Measurements from ENCODE around the gene AP3D1.
"Not testable (repeated sequence)": the region's sequence is repeated elsewhere in the genome, so short reads cannot be mapped to it uniquely, and the experiment has no call there.

AP3D1 gene

DNA sequence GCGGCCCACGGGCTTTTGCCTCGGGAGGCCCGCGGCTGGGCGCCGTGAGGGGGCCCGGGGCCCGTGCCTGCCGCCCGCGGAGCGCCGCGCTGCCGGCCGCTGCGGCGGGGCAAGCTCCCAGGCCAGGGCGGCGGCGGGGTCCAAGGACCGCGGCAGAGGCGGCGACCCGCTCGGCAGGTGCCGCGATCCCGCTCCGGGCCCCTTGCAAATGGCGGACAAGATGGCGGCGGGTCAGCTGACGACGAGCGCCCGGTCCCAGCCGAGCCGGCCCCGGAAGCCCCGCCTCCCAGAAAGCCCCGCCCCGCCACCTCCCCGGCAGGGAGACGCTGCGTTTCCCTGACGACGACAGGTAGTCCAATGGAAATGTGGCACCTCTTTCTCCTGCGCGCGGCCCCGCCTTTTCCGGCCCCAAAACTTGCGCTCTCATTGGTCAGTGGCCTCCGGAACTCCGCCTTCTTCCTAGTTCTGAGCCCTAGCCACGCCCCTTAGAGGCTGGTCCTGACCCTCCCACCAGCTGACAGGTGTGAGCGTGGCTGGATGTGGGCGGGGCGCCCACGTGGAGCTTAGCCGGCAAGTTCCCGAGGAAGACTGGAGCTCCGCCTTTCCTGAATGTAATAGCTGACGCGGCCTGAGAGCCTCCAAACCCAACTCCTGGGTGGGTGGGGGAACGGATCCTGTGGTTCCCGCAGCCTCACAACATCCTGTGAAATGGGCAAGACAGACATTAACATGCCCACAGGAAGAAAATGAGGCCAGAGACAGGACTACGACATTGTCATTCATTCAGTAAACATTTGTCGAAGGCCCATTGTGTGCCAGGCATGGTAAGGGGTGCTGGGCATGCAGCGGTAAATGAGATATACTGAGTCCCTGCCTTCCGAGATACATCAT, at the start of gene AP3D1:
Gene AP3D1, minus strand, starts transcription at position 228 of the 891 bp plus-strand sequence. CDS start 232 bp downstream, outside the sequence.
- peak; percentile 64 for FAIRE-seq

DNA sequence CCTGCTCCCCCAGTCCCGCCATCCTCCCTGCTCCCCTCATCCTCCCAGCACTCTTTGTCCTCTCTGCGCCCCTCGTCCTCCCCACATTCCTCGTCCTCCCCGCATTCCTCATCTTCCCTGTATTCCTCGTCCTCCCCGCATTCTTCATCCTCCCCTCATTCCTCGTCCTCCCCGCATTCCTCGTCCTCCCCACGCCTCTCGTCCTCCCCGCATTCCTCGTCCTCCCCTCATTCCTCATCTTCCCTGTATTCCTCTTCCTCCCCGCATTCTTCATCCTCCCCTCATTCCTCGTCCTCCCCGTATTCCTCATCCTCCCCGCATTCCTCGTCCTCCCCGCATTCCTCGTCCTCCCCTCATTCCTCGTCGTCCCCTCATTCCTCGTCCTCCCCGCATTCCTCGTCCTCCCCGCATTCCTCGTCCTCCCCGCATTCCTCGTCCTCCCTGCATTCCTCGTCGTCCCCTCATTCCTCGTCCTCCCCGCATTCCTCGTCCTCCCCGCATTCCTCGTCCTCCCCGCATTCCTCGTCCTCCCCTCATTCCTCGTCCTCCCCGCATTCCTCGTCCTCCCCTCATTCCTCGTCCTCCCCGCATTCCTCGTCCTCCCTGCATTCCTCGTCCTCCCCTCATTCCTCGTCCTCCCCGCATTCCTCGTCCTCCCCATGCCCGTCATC, 49.4 kb upstream of the AP3D1 start:
- FAIRE-seq = not testable (repeated sequence)

DNA sequence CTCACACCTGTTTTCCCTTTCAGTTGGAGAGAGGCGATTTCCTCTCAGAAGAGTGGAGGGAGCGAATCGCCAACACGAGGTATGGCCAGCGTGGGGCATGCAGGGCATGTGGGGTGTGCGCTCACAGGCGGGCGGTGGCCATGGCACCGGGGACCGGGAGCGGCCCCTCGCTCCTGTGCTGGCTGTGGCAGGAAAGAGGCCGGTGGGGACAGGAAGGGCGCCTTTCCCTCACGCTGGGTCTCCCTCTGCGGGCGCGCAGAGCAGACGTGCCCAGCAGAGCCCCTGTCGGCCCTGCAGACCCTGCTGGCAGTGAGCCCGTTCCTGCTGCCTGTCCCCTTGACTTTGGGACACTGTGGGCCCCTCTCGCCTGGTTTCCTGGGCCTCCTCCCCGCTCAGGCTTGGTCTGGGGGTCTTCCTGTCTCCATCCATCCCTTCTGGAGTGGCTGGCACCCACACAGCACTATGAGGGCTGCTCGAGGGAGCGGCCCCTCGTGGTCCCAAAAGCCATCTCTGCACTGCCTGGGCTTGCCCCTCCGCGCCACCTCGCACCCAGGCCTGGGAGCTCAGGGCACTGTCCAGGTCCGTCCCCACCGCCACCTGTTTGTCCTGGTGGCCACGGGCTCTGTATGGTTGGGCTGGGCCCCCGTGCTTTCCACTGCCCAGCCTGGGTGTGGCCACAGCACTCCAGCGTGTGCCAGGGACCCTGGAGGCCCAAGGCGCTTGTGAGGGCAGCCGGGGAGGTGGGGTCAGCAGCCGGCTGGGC, 48.7 kb upstream of the AP3D1 start:
- FAIRE-seq = no peak

DNA sequence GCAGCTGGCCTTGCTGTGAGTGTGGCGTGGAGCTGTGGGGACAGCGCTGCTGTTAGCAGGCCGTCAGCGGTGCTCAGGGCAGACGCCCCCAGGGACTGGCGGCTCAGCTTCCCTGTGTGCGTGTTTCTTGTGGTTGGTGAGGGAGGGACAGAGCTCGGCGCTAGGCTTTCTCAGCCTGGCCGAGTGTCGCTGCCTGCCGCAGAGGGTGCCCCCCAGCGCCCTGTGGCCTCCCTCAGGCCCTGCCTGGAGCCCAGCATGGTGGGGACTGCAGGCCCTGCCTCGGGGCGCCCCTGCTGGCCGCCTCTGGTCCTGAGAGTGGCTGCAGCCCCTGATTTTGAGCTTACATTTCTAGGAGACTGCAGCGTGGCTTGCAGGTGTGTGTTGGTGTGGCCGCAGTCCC, 47.8 kb upstream of the AP3D1 start:
- no peak for FAIRE-seq

DNA sequence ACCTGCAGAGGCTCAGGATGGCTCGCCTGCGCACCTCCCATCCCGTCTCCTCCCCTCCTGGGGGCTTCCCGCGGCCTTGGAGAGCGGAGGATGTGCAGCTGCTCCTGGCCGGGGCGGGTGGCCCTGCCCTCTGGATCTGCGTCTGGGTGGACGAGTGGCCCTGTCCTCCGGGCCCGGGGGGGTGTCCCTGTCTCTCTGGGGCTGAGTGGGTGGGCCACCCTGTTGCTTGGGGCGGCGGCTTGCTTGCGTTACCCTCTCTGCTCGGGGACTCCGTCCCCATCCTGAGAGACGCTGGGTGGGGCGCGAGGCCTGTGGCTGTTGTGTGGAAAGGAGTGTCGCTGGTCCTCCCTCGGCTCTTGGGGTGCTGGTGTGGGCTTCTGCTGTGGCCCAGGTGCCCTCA, 47.0 kb upstream of the AP3D1 start:
- no peak for FAIRE-seq

DNA sequence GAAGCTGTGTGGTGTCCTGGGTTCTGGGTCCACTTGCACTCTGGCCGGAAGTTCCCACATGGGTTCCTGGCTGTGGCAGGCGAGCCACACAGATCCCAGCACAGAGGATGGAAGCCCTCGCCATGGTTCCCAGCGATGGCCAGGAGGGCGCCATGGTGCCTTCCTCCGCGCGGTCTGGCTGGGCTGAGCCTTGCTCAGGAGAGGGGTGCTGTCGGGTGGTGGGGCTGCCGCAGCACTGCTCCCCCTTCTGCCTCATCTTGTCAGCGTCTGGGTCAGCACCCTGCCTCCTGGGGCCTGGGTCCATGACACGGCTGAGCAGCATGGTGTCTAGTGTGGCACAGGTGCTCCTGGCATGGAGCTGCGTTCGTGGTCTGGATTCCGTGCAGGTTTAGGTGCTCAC, 45.9 kb upstream of the AP3D1 start:
- no peak for FAIRE-seq

DNA sequence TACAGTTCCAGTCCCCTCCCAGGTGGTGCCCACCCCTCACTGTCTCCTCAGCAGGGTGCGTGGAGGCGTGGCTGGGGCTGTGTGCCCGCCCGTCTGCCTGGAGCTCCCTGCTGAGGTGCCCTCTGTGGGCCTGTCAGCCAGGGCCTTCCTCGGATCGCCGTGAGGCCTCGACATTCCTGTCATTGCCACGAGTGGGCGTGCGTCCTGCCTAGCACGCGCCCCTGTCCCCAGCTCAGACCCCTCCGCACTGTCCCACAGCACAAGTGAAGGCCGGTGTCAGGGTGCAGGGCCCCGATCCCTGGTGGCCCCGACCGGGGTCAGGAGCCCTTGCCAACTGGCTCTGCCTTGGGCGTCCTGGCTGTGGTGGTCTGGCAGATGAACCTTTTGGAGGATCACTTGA, 44.5 kb upstream of the AP3D1 start:
- FAIRE-seq = no peak

DNA sequence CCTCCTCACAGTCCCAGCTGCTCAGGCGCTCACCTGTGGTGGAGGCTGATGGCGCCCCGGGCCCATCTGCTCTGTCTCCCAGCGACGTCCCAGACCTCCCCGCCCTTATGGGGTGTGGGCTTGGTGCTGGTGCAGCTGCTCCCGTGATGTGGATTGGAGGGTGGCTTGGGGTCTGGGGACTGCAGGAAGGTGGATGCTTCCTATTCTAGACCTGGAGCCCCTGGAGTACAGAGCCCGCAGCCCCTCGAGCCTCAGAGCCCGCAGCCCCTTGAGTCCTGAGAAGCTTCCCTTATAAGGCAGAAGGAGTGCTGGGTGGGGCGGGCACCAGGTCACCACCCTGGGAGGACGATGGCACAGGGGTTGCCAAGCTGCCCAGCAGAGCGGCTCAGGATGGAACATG, 44.0 kb upstream of the AP3D1 start:
- no peak for FAIRE-seq

DNA sequence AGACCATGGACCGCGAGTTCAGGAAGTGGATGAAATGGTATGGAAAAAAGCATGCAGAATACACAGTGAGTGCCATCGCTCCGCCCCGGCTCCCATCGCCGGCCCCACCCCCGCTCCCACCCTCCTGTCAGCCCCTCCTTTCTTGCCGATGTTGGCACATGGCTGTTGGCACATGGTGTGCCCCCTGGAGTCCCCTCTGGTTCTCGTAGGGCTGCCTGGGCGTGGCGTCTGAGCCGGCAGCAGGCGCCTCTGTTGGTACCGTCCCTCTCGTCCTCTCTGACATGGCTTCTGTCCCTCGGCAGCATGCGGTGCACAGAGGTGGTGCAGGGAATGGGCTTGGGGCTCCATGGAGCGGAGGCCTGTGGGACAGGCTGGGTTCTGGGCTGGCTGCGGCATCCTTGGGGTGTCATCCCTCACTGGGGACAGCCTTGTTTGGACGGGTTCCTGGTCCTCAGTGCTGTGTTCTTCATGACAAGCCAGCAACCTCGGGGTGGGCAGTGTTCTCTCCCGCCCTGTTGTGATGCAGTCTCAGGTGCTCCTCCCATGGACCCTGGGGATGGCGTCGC, 43.2 kb upstream of the AP3D1 start:
- FAIRE-seq = no peak

DNA sequence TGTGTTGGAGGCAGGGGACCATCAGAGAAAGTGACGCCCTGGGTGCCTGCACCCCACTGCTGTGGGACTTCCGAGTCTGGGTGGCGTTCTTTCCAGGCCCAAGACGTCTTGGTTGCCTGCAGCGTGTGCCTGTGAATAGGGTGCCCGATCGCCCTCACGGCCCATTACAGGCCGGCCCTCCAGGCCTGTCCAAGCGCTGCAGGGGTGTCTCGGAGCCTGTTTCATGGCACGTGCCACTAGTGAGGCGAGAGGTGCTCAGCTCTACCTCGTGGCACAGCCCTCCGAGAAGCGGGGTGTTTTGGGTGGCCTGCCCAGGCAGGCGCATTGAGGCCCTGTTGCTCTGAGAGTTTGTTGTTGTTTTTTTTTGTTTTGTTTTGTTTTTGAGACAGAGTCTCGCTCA, 42.4 kb upstream of the AP3D1 start:
- FAIRE-seq = no peak

DNA sequence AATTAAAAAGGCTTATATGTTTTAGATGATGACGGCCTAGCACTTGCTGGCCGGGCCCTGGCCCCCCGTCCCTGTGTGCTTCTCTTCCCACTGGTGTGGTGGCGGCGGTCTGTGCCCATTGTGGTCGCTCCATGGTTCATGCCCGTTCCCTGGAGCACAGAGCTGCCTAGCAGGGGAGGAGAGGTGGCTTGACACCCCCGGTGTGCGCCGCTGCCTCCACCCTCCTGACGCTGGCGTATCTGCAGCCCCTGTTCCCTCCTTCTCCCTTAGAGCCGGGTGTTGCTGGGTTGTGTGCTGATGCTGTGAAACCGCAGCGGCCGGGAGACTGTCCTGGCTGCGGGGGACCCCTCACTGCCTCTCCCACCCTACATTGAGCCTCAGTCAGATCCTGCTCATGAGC, 41.5 kb upstream of the AP3D1 start:
- no peak for FAIRE-seq

DNA sequence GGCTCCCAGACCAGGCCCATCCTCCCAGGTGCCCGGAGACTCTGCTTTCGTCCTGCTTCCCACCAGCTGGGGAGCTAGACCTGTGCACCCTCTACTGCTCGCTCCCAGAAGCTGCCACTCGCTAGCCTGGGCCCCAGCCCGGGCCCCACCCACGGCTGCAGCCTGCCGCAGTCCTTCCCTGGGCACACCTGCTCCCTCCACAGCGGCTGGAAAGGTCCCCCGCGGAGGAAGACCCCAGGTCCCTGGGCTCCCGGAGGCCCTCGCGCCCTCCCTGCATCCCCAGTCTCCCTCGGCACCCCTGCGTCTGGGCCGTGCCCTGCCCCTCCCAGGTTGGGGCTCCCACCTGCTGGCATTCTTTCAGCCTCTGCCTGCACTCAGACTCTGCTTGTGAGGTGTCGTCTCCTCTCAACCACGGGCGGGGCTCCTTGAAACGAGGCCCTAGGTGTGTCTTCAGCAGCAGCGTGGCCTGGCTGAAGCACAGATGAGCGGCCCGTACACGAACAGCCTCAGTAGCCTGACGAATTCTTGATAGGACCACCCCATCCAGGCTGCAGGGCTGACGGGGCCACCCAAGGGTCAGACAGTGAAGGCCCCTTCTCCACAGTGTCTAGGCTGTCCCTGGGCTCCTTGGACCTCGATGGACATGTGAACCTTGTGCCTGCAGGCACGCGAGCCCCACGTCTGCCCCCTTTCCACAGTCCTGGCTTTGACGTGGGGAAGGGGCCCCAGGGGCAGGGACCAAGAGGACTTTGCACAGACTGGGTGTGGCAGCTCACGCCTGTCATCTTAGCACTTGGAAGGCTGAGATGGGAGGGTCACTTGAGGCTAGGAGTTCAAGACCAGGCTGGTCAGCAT, 40.3 kb upstream of the AP3D1 start:
- no peak for FAIRE-seq

DNA sequence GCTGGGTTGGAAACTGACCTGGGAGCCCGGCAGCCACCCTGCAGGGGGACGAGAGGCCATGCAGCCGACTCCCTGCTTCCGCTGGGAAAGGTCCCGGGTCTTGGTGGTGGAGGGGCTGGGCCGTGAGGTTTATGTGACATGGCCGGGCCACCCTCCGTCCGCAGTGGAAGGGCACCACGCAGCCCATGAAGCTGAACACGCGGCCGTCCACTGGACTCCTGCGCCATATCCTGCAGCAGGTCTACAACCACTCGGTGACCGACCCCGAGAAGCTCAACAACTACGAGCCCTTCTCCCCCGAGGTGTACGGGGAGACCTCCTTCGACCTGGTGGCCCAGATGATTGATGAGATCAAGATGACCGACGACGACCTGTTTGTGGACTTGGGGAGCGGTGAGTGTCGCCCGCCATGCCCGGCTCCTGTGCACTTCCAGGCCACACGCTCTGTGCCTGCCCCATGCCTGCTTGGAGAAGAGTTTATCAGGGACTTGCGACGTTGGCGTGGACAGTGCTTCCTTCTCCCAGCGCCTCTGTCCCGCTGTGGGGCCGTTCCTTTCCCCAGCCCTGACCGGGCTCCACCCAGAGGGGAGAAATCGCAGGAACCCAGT, 39.6 kb upstream of the AP3D1 start:
- no peak for FAIRE-seq

DNA sequence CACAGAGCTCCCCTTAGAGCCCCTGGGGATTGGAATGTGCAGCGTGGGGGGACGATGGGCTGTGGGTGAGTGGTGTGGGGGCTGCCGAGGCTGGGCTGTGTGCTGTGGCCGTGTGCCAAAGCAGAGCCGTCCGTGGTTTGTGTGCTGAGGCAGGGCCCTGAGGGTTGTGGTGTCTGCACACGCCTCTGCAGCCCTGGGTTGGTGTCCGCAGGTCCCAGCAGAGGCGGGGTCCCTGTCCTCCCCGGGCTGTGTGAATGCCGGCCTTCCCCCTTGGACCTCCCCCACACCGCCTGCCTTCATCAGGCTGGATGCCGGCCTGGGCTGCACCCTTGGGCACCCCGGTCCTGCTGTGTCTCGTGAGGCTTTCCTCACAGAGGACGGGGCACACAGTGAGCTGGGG, 38.5 kb upstream of the AP3D1 start:
- FAIRE-seq = no peak

DNA sequence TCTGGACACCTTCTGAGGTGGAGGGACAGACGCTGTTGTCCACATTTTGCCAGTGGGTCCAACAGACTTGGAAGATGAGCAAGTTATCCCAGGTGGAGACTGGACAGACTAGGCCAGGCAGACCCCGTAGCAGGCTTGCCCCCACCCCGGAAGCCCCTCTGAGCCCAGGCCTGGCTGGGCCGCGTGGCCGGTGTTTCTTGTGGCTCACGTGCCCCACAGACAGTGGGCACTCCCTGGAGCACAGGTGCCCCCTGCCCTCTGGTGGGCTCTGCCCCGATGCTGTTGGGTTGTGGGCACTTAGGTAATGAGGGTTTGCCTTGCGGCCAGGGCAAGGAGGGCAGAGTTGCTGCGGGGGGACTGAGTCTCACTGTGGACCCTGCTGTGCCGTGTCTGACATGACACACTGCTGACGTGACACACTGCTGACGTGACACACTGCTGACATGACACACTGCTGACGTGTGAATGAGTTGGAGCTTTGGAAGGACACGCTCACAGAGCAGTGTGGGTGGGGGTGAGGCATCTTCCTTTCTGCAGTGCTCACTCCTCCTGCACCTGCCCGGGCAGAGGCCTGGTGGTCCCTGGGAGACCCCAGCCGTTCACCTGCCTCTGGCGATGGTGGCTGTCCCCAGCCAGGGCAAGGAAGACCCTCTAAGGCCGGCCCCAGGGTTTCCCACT, 37.5 kb upstream of the AP3D1 start:
- no peak for FAIRE-seq

DNA sequence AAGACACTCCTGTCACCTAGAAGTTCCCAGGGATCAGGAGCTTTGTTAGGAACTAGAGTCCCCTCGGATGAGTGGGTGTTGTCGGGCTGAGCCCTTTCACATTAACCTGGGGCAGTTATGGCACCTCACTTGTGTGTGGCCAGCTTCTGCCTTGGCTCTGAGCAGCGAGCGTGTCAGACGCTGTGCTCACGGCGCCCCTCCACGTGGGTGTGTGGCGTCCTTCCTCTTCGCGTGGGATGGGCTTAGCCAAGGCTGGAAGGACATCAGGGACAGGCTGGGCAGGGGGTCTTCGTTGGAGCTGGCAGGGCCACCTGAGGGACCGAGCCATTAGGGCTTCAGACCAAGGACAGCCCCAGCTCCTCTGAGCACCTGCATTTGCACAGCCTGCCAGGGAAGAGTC, 35.8 kb upstream of the AP3D1 start:
- FAIRE-seq = no peak

DNA sequence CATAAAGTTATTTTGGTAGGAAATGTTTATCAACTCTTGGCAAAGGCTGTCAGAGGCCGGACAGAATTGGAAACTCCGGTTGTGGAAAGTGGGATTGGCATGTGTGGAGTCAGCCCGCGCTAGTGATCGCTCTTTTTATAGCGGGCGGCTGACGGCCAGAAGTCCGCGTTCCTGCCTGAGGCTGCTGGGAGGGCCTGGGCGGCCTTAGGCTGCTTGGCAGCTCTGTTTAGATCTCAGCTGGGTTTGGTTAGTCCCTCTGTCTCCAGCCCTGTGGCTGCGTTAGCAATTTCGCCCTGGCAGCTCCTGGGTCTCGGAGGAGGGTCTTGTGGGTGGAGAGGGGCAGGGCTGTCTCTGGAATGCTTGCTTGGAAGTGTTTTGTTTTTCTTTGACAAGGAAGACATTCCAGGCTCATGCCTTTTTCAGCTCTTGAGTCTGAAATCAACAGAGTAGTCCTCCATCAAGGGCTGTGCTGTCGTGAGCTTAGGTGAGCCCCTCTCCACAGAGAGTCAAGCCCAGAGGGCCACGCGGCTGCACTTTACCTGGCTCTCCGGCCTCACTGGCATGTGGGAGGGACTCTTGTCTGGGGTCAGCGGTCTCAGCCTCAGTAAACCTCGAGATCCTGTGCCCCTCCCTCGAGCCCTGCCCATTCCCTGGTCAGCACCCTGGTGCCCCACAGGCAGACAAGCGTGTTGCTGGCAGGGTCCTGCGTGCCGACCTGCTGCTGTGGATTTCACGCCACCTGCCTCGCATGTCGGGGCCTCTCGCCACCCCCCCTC, 34.9 kb upstream of the AP3D1 start:
- FAIRE-seq = no peak

DNA sequence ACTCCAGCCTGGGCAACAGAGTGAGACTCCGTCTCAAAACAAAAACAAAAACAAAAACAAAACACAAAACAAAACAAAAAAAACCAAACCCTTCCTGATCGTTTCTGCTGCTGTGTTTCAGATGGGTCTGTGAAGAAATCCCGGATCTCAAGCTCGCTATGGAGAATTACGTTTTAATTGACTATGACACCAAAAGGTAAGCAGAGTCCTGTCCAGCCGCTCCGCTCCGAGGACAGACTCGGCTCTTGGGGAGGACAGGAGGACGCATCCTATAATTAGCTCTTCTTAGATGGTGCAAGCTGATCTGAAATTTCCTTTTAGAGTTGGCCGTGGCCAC, 34.3 kb upstream of the AP3D1 start:
- no peak for FAIRE-seq

DNA sequence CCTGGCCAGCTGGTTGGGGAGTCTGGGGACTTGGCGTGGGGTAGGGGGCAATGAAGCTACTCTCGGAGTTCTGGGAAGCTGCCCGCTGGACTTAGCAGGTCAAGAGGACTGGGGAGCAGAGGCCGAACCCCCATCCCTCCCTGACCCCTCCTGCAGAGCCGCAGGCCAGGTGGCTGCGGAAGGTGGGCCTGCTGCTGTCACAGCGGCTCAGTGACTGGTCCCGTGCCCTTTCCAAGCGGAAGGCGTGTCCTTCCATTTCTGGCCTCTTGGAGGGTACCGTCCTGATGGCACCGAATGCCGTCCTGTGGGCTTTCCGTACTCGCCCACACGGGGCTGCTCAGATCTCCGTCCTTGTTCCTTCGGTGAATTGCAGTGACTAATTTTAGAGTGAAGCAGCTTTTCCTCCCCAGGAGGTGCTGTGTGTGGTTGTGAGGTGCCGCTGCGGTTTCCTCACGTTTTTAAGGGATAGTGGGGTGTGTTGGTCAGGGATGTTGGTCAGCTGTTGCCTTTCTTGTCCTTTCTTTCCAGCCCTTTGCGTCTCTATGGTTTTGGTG, 33.1 kb upstream of the AP3D1 start:
- no peak for FAIRE-seq

DNA sequence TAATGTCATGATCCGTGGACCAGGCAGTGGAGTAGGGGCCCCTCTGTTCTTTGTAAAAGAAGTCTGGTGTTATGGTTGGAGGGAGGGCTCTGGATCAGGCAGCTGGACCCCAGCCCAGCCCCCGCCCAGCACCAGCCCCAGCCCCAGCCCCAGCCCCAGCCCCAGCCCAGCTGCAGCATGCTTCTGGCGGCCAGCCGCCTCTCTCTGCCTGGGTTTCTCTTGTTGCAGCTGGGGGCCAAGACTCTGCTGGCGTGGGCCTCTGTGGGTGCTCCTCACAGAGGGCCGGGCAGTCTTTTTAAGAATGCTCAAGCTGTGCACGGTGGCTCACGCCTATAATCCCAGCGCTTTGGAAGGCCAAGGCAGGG, 30.2 kb upstream of the AP3D1 start:
- FAIRE-seq = no peak

Measured in islet of Langerhans (tissue), 1 donor.